Neural progenitor cell (in vitro differentiated cells): ENCODE data around the gene UACA. TPM values are rescaled to one million over a fixed set of nuclear protein-coding genes. Genes with fewer than 3 reads are reported as not detected.
"Not testable (repeated sequence)": the region's sequence is repeated elsewhere in the genome, so short reads cannot be mapped to it uniquely, and the experiment has no call there.

Experiments
- DNase-seq: peaks from one replicate; pipeline ENCODE4 v3.0.0-alpha.2; 2016; ENCODE audit warnings: low spot score
- H2AFZ ChIP-seq: fragments of 200-600 bp; sonication (generic); replicated peaks from 2 replicates; pipeline ENCODE4 v1.6.1; 2016; ENCODE audit warnings: antibody characterized with exemption
- H3F3A ChIP-seq: fragments of 200-600 bp; sonication (generic); 2 replicates; pipeline ENCODE4 v1.6.1; 2016; ENCODE audit warnings: antibody characterized with exemption, low read depth
- H3K27ac ChIP-seq: fragments of 200-600 bp; sonication (generic); 2 replicates; pipeline ENCODE4 v1.5.1; 2016; ENCODE audit warnings: mild to moderate bottlenecking
- H3K27me3 ChIP-seq: fragments of 200-600 bp; sonication (generic); 2 replicates; pipeline ENCODE4 v1.6.1; 2016; ENCODE audit warnings: mild to moderate bottlenecking, moderate library complexity
- H3K36me3 ChIP-seq: fragments of 200-600 bp; sonication (generic); 2 replicates; pipeline ENCODE4 v1.5.1; 2016
- H3K4me1 ChIP-seq: fragments of 200-600 bp; sonication (generic); 2 replicates; pipeline ENCODE4 v1.6.1; 2016; ENCODE audit warnings: mixed run types
- H3K4me2 ChIP-seq: fragments of 200-600 bp; sonication (generic); 2 replicates; pipeline ENCODE4 v1.6.1; 2016
- H3K4me3 ChIP-seq: fragments of 200-600 bp; sonication (generic); 2 replicates; pipeline ENCODE4 v1.5.1; 2016
- H3K79me2 ChIP-seq: fragments of 200-600 bp; sonication (generic); 2 replicates; pipeline ENCODE4 v1.6.1; 2016; ENCODE audit warnings: low read depth
- H3K9ac ChIP-seq: fragments of 200-600 bp; sonication (generic); 2 replicates; pipeline ENCODE4 v1.6.1; 2016
- H3K9me3 ChIP-seq: fragments of 200-600 bp; sonication (generic); 2 replicates; pipeline ENCODE4 v1.5.1; 2016; ENCODE audit warnings: low read depth
- H4K20me1 ChIP-seq: fragments of 200-600 bp; sonication (generic); 2 replicates; pipeline ENCODE4 v1.6.1; 2016; ENCODE audit warnings: low read depth
- H3K27ac Mint-ChIP-seq: 3 replicates; pipeline ENCODE4 v1.8.0; 2021; ENCODE audit warnings: mixed read lengths
- H3K27me3 Mint-ChIP-seq: 2 replicates; pipeline ENCODE4 v1.8.0; 2022; ENCODE audit warnings: low read depth, mild to moderate bottlenecking, inconsistent platforms, moderate library complexity, mixed read lengths; ENCODE audit not compliant: insufficient read depth
- H3K36me3 Mint-ChIP-seq: 3 replicates; pipeline ENCODE4 v1.8.0; 2021; ENCODE audit warnings: mixed read lengths
- H3K4me1 Mint-ChIP-seq: 3 replicates; pipeline ENCODE4 v1.8.0; 2021; ENCODE audit warnings: mixed read lengths
- H3K4me3 Mint-ChIP-seq: 3 replicates; pipeline ENCODE4 v1.8.0; 2021; ENCODE audit warnings: mild to moderate bottlenecking, moderate library complexity, mixed read lengths
- H3K9me3 Mint-ChIP-seq: 3 replicates; pipeline ENCODE4 v1.8.0; 2020; ENCODE audit warnings: mixed read lengths
- CTCF ChIP-seq: fragments of 200-600 bp; sonication (generic); IDR thresholded peaks from 2 replicates; pipeline ENCODE4 v1.5.1; 2017; ENCODE audit warnings: antibody characterized with exemption, mild to moderate bottlenecking
- EZH2 ChIP-seq: fragments of 200-600 bp; sonication (generic); IDR thresholded peaks from 2 replicates; pipeline ENCODE4 v1.6.1; 2017; ENCODE audit warnings: antibody characterized with exemption, mild to moderate bottlenecking, moderate library complexity
- EZH2phosphoT487 ChIP-seq: fragments of 200-600 bp; sonication (generic); IDR thresholded peaks from 2 replicates; pipeline ENCODE4 v1.6.1; 2017; ENCODE audit warnings: antibody characterized with exemption
- total RNA-seq: library from RNA; depleted of rRNA; stranded (reverse); fragments of >200 nt; gene quantifications from 2 replicates; pipeline ENCODE4 v1.2.3, GENCODE V29; 2015; ENCODE audit warnings: low replicate concordance

UACA gene
- total RNA-seq, 1 donor from 2014 or later, result 70.0 TPM

DNA sequence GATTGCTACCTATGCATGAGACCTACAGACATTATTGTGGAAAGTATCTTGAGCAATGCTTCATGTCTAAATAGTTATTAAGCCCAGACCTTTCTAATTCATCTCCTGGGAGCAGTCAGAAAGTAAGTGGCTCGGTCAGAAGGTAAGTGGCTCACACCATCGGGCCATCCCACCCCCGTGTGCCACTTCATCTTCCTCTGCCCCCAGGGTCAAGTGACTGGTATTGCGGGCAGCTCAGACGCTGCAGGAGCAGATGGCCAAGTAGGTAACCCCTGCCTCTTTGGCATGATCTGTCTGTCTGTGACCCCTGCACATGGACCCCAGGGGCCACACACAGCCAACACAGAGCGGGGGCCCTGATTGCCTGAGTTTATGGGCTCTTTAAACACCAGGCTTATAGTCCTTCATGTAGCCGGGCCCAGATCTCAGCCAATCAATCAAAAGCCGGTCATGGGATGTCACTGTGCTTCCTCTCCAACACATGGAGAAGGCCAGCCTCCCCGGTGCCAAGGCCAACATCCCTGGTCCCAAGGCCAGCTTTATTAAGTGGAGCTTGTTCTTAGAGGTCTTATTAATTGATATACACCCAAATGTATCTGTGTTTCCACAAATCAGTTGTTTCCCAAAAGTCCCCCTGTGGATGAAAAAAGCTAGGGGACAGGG is 47.7 kb upstream of the UACA start:
- Mint-ChIP-seq H3K4me3 (no peak overlapping the region), H3K36me3 (no peaks in the 10 kb centered on the region), H3K9me3 (peaks cover 2% of the 10 kb centered on the region), H3K27ac (no peak overlapping the region), H3K27me3 (peaks cover 6% of the 10 kb centered on the region), H3K4me1 (peaks cover 2% of the 10 kb centered on the region)
- Histone ChIP-seq H3K4me1 (peaks cover 4% of the 10 kb centered on the region), H3K79me2 (no peaks in the 10 kb centered on the region), H3K9me3 (no peaks in the 10 kb centered on the region), H2AFZ (no peak overlapping the region), H3K4me2 (no peak overlapping the region), H4K20me1 (no peaks in the 10 kb centered on the region), H3K27ac (no peak overlapping the region), H3F3A (no peaks in the 10 kb centered on the region), H3K36me3 (no peaks in the 10 kb centered on the region), H3K27me3 (no peaks in the 10 kb centered on the region), H3K9ac (no peak overlapping the region), H3K4me3 (no peak overlapping the region)
- DNase-seq, result no peak
- TF ChIP-seq CTCF (no peak), EZH2phosphoT487 (no peak), EZH2 (no peak)

- no peak overlapping the region for H2AFZ ChIP-seq
- no peaks in the 10 kb centered on the region for H4K20me1 ChIP-seq
- H3K27ac Mint-ChIP-seq, result no peak overlapping the region
- no peaks in the 10 kb centered on the region for H3K27me3 ChIP-seq
- H3K4me1 Mint-ChIP-seq, result peaks cover under 1% of the 10 kb centered on the region
- H3K4me1 ChIP-seq, result no peaks in the 10 kb centered on the region
- H3K36me3 ChIP-seq, result no peaks in the 10 kb centered on the region
- no peak overlapping the region for H3K9ac ChIP-seq
- no peak overlapping the region for H3K4me3 ChIP-seq
- no peak for DNase-seq
- no peak for TF ChIP-seq CTCF
- TF ChIP-seq EZH2, result no peak
- TF ChIP-seq EZH2phosphoT487, result no peak
- H3F3A ChIP-seq, result no peaks in the 10 kb centered on the region
- H3K79me2 ChIP-seq, result no peaks in the 10 kb centered on the region
- H3K9me3 ChIP-seq, result no peaks in the 10 kb centered on the region
- H3K27me3 Mint-ChIP-seq, result peaks cover 2% of the 10 kb centered on the region
- H3K36me3 Mint-ChIP-seq, result no peaks in the 10 kb centered on the region
- H3K4me2 ChIP-seq, result no peak overlapping the region
- H3K27ac ChIP-seq, result no peak overlapping the region
- H3K9me3 Mint-ChIP-seq, result no peaks in the 10 kb centered on the region
- H3K4me3 Mint-ChIP-seq, result no peak overlapping the region
These were observed 43.8 kb upstream of the UACA start for GRCh38 chr15:70806992-70807712.

DNA sequence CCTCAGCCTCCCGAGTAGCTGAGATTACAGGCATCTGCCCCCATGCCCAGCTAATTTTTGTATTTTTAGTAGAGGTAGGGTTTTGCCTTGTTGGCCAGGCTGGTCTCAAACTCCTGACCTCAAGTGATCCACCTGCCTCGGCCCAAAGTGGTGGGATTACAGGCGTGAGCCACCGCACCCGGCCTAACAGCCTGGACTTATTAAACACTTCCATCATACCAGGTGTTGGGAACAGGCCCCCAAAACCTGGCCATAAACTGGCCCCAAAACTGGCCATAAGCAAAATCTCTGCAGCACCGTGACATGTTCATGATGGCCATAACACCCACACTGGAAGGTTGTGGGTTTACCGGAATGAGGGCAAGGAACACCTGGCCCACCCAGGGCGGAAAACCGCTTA is 41.0 kb upstream of the UACA start:
- not testable (repeated sequence) for H3K4me3 ChIP-seq, H3K9me3 ChIP-seq, H3K9me3 Mint-ChIP-seq, H3K4me1 ChIP-seq, H3K79me2 ChIP-seq, H3K36me3 Mint-ChIP-seq, H3K27ac ChIP-seq, H3K27me3 ChIP-seq, DNase-seq, H4K20me1 ChIP-seq, H3K4me2 ChIP-seq, H3K4me3 Mint-ChIP-seq, H3K27ac Mint-ChIP-seq, H3K4me1 Mint-ChIP-seq, H3K27me3 Mint-ChIP-seq, H3K9ac ChIP-seq, H3K36me3 ChIP-seq, H3F3A ChIP-seq, H2AFZ ChIP-seq

DNA sequence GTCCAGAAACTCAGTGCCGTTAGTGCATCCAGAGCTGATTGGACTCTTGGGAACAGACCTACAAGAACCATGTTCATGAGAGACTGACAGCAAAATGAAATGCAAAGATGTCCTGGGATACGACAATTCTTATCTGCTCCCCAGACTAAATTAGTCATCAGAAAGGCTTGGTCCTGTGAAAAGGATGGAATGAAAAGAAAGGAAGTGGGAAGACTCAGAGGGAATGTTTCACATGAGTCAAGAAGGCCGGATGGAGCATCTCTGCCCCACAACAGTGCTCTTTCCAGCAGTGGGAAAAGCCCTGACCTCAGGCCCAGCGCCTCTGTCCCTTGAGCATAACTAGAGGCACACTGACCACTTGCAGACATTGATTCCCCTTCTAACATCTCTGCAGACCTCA is 39.3 kb upstream of the UACA start:
- no peaks in the 10 kb centered on the region for H3K36me3 Mint-ChIP-seq
- Histone ChIP-seq H3K36me3 (no peaks in the 10 kb centered on the region), H3K27ac (no peak overlapping the region), H3F3A (no peaks in the 10 kb centered on the region), H3K9ac (no peak overlapping the region), H3K9me3 (no peaks in the 10 kb centered on the region), H3K4me2 (no peak overlapping the region), H2AFZ (no peak overlapping the region), H3K4me3 (no peak overlapping the region), H3K79me2 (no peaks in the 10 kb centered on the region), H4K20me1 (no peaks in the 10 kb centered on the region), H3K4me1 (no peaks in the 10 kb centered on the region), H3K27me3 (no peaks in the 10 kb centered on the region)
- no peak for TF ChIP-seq EZH2
- no peak for TF ChIP-seq EZH2phosphoT487
- no peak for TF ChIP-seq CTCF
- H3K27ac Mint-ChIP-seq, result no peak overlapping the region
- DNase-seq, result no peak
- no peaks in the 10 kb centered on the region for H3K27me3 Mint-ChIP-seq
- H3K4me3 Mint-ChIP-seq, result no peak overlapping the region
- H3K9me3 Mint-ChIP-seq, result no peaks in the 10 kb centered on the region
- peaks cover 9% of the 10 kb centered on the region for H3K4me1 Mint-ChIP-seq
